ENCODE measurements around the gene KRT33B. TPM values are rescaled to one million over a fixed set of nuclear protein-coding genes. Genes with fewer than 3 reads are reported as not detected.
A peak's percentile ranks its signal among the peaks of the same experiment; 100 is the strongest.
"Not testable (repeated sequence)": the region's sequence is repeated elsewhere in the genome, so short reads cannot be mapped to it uniquely, and the experiment has no call there.

The KRT33B gene
- total and polyA plus RNA-seq, 7 donors = not detected

- Histone ChIP-seq H3K27ac (no peak overlapping the region), H3K4me3 (peak overlapping the region; percentile 16), H3K36me3 (ENCODE audit: insufficient read depth in 1 of 2, low read depth in 1 of 2) (no peaks in the 10 kb centered on the region), H3K27me3 (ENCODE audit: insufficient read depth in 3 of 3, low read length in 2 of 3) (no peaks in the 10 kb centered on the region), H3K4me1 (no peaks in the 10 kb centered on the region), H3K9me3 (no peaks in the 10 kb centered on the region)
- DNase-seq (no peak), ATAC-seq (no peak)
- intact Hi-C loops (cut with DNase I) = no loop called here
- no peak for TF ChIP-seq CTCF (IDR thresholded peaks at IDR 0.05)
- WGBS, 3 donors = 95 to 98% (median 97%) methylated on average over 7 of the region's 7 CpGs
Observed at GRCh38 chr17:41396340-41396739, 26.7 kb upstream of the KRT33B start.

GRCh38 chr17:41395611-41396010 is 26.0 kb upstream of the KRT33B start:
- Histone ChIP-seq H3K9me3 (no peaks in the 10 kb centered on the region), H3K27ac (no peak overlapping the region), H3K27me3 (ENCODE audit: insufficient read depth in 3 of 3, low read length in 2 of 3) (no peaks in the 10 kb centered on the region), H3K4me1 (no peaks in the 10 kb centered on the region), H3K4me3 (no peak overlapping the region), H3K36me3 (ENCODE audit: insufficient read depth in 1 of 2, low read depth in 1 of 2) (no peaks in the 10 kb centered on the region)
- no peak for ATAC-seq
- no peak for TF ChIP-seq CTCF (IDR thresholded peaks at IDR 0.05)
- intact Hi-C loops (cut with DNase I) = no loop called here
- 85 to 100% (median 99%) methylated on average over 1 of the region's 1 CpG for WGBS, 3 donors
- no peak for DNase-seq

- ATAC-seq; H3K4me3 ChIP-seq; intact Hi-C loops (cut with DNase I): not testable (repeated sequence)
Observed at GRCh38 chr17:41395044-41395443, 25.4 kb upstream of the KRT33B start.

GRCh38 chr17:41394254-41394996 is 24.8 kb upstream of the KRT33B start:
- H3K4me3 ChIP-seq = no peak overlapping the region
- no peaks in the 10 kb centered on the region for H3K27me3 ChIP-seq (ENCODE audit: insufficient read depth in 3 of 3, low read length in 2 of 3)
- no peaks in the 10 kb centered on the region for H3K36me3 ChIP-seq (ENCODE audit: insufficient read depth in 1 of 2, low read depth in 1 of 2)
- no peak overlapping the region for H3K27ac ChIP-seq
- intact Hi-C loops (cut with DNase I) = no loop called here
- no peak for ATAC-seq
- 76 to 79% (median 78%) methylated on average over 10 of the region's 10 CpGs for WGBS, 3 donors
- H3K9me3 ChIP-seq = no peaks in the 10 kb centered on the region
- no peak for DNase-seq
- no peak for TF ChIP-seq CTCF (IDR thresholded peaks at IDR 0.05)
- no peaks in the 10 kb centered on the region for H3K4me1 ChIP-seq

More at GRCh38 chr17:41395044-41395443, 25.4 kb upstream of the KRT33B start:
- not testable (repeated sequence) for H3K27me3 ChIP-seq (ENCODE audit: insufficient read depth in 3 of 3, low read length in 2 of 3); H3K36me3 ChIP-seq (ENCODE audit: insufficient read depth in 1 of 2, low read depth in 1 of 2); H3K4me1 ChIP-seq; H3K9me3 ChIP-seq; DNase-seq; H3K27ac ChIP-seq
- 73 to 79% (median 76%) methylated on average over 11 to 12 of the region's 12 CpGs for WGBS, 3 donors

GRCh38 chr17:41393826-41394225 is 24.2 kb upstream of the KRT33B start:
- no peaks in the 10 kb centered on the region for H3K9me3 ChIP-seq
- no peak for ATAC-seq
- no peak overlapping the region for H3K27ac ChIP-seq
- intact Hi-C loops (cut with DNase I) = no loop called here
- no peaks in the 10 kb centered on the region for H3K4me1 ChIP-seq
- no peaks in the 10 kb centered on the region for H3K36me3 ChIP-seq (ENCODE audit: insufficient read depth in 1 of 2, low read depth in 1 of 2)
- no peak for DNase-seq
- H3K27me3 ChIP-seq (ENCODE audit: insufficient read depth in 3 of 3, low read length in 2 of 3) = no peaks in the 10 kb centered on the region
- 74 to 89% (median 81%) methylated on average over 10 of the region's 10 CpGs for WGBS, 3 donors
- no peak for TF ChIP-seq CTCF (IDR thresholded peaks at IDR 0.05)
- H3K4me3 ChIP-seq = no peak overlapping the region
